Right ventricle myocardium superior (tissue), 1 donor: ENCODE results near the gene SH3GL1. TPM values are rescaled to one million over a fixed set of nuclear protein-coding genes. Genes with fewer than 3 reads are reported as not detected.
"Not testable (repeated sequence)": the region's sequence is repeated elsewhere in the genome, so short reads cannot be mapped to it uniquely, and the experiment has no call there.

ENCODE experiments used
- ATAC-seq: fragments of 200-7000 bp; cut with Tn5 transposase; one replicate; pipeline ENCODE4 v1.9.1; 2020; ENCODE audit warnings: mild to moderate bottlenecking; ENCODE audit not compliant: poor library complexity
- DNase-seq: peaks from one replicate; pipeline ENCODE4 v3.0.0-alpha.2; 2020
- intact Hi-C: fragments of 100-400 bp; cut with DNase I; formaldehyde crosslinking; loops from one replicate; pipeline ENCODE4 v1.11.2; 2022
- total RNA-seq: library from RNA; stranded (reverse); fragmentation: NEBNext Ultra II Directional; extraction: Animal tissue kit (Norgen Biotek cat#: 25700); gene quantifications from one replicate; pipeline ENCODE4 v1.2.1, GENCODE V29; 2021
- donor health status: DM: no; HTN: yes; CAD: no; lungs with severe emphysema.

SH3GL1 gene
- total RNA-seq, 1 donor from 2014 or later = 18.6 TPM

GRCh38 chr19:4337906-4338440, 62.4 kb downstream of the SH3GL1 start:
- ATAC-seq = no peak
- intact Hi-C loops = no loop called here
- DNase-seq = no peak

GRCh38 chr19:4334929-4335570, 65.3 kb downstream of the SH3GL1 start:
- intact Hi-C loops = no loop called here
- no peak for ATAC-seq

GRCh38 chr19:4329858-4330257, 70.5 kb downstream of the SH3GL1 start:
- DNase-seq (no peak), ATAC-seq (no peak)
- intact Hi-C loops = no loop called here

More at GRCh38 chr19:4334929-4335570, 65.3 kb downstream of the SH3GL1 start:
- no peak for DNase-seq

GRCh38 chr19:4328991-4329681, 71.2 kb downstream of the SH3GL1 start:
- DNase-seq, ATAC-seq, intact Hi-C loops: not testable (repeated sequence)

GRCh38 chr19:4328243-4328990, 71.9 kb downstream of the SH3GL1 start:
- peak; percentile 93 for ATAC-seq
- peak; percentile 97 for DNase-seq
- intact Hi-C loops = no loop called here

- DNase-seq (no peak), ATAC-seq (peak; percentile 14)
- intact Hi-C loops = no loop called here
These were observed 72.5 kb downstream of the SH3GL1 start for GRCh38 chr19:4327877-4328242.

- DNase-seq (peak; percentile 84), ATAC-seq (peak; percentile 56)
These were observed 73.0 kb downstream of the SH3GL1 start for GRCh38 chr19:4327252-4327876.

GRCh38 chr19:4326837-4327251, 73.5 kb downstream of the SH3GL1 start:
- intact Hi-C loops = no loop called here
- no peak for DNase-seq
- no peak for ATAC-seq

More at GRCh38 chr19:4327252-4327876, 73.0 kb downstream of the SH3GL1 start:
- intact Hi-C loops = no loop called here

- DNase-seq = no peak
- no peak for ATAC-seq
- intact Hi-C loops = no loop called here
These were observed 74.0 kb downstream of the SH3GL1 start for GRCh38 chr19:4326215-4326836.

GRCh38 chr19:4324228-4324627, 76.1 kb downstream of the SH3GL1 start:
- no peak for DNase-seq
- no peak for ATAC-seq
- intact Hi-C loops = no loop called here

GRCh38 chr19:4323692-4324091, 76.7 kb downstream of the SH3GL1 start:
- ATAC-seq (no peak), DNase-seq (no peak)
- intact Hi-C loops = no loop called here

GRCh38 chr19:4322942-4323665, 77.2 kb downstream of the SH3GL1 start:
- no peak for DNase-seq
- no peak for ATAC-seq
- intact Hi-C loops = no loop called here

GRCh38 chr19:4320419-4320818, 79.9 kb downstream of the SH3GL1 start:
- no peak for ATAC-seq
- intact Hi-C loops = no loop called here
- DNase-seq = no peak

- intact Hi-C loops = no loop called here
- DNase-seq (no peak), ATAC-seq (no peak)
These were observed 81.2 kb downstream of the SH3GL1 start for GRCh38 chr19:4319067-4319718.

- intact Hi-C loops = no loop called here
- no peak for DNase-seq
- no peak for ATAC-seq
These were observed 81.9 kb downstream of the SH3GL1 start for GRCh38 chr19:4318460-4318859.

GRCh38 chr19:4316956-4317355, 83.4 kb downstream of the SH3GL1 start:
- intact Hi-C loops = no loop called here
- DNase-seq = no peak
- no peak for ATAC-seq

- intact Hi-C loops = no loop called here
- ATAC-seq (no peak), DNase-seq (no peak)
These were observed 86.4 kb downstream of the SH3GL1 start for GRCh38 chr19:4313847-4314490.
